ENCODE data around the gene SMIM41.

DNA sequence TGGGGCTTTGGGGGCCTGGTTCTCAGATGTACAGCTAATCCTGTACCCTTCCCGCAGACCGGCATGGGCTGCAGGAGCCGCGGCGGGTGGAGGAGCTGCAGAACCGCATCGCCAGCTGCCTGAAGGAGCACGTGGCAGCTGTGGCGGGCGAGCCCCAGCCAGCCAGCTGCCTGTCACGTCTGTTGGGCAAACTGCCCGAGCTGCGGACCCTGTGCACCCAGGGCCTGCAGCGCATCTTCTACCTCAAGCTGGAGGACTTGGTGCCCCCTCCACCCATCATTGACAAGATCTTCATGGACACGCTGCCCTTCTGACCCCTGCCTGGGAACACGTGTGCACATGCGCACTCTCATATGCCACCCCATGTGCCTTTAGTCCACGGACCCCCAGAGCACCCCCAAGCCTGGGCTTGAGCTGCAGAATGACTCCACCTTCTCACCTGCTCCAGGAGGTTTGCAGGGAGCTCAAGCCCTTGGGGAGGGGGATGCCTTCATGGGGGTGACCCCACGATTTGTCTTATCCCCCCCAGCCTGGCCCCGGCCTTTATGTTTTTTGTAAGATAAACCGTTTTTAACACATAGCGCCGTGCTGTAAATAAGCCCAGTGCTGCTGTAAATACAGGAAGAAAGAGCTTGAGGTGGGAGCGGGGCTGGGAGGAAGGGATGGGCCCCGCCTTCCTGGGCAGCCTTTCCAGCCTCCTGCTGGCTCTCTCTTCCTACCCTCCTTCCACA is 20.7 kb upstream of the SMIM41 start:
- TF ChIP-seq, protein P1, sequence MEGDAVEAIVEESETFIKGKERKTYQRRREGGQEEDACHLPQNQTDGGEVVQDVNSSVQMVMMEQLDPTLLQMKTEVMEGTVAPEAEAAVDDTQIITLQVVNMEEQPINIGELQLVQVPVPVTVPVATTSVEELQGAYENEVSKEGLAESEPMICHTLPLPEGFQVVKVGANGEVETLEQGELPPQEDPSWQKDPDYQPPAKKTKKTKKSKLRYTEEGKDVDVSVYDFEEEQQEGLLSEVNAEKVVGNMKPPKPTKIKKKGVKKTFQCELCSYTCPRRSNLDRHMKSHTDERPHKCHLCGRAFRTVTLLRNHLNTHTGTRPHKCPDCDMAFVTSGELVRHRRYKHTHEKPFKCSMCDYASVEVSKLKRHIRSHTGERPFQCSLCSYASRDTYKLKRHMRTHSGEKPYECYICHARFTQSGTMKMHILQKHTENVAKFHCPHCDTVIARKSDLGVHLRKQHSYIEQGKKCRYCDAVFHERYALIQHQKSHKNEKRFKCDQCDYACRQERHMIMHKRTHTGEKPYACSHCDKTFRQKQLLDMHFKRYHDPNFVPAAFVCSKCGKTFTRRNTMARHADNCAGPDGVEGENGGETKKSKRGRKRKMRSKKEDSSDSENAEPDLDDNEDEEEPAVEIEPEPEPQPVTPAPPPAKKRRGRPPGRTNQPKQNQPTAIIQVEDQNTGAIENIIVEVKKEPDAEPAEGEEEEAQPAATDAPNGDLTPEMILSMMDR (IDR thresholded peaks at IDR 0.05) = no peak
- no peak for TF ChIP-seq POLR2AphosphoS5 (IDR thresholded peaks at IDR 0.05; ENCODE audit: low read depth, low read length)

All from Panc1 (cell line).